K562 (cell line): ENCODE data around the gene DET1. TPM values are rescaled to one million over a fixed set of nuclear protein-coding genes. Genes with fewer than 3 reads are reported as not detected.

Source experiments
- ATAC-seq: fragments of 200-7000 bp; cut with Tn5 transposase; 3 replicates; pipeline ENCODE4 v1.9.1; 2020; ENCODE audit warnings: moderate library complexity
- BruUV-seq: library from RNA; stranded (reverse); fragments of 400-500 nt; replicated peaks from 2 replicates; lab custom pipeline; 2021; lab: Mats Ljungman, UMichigan
- CTCF ChIA-PET: fragments of 300-600 bp; formaldehyde crosslinking; extraction: SDS; loops from one replicate; lab custom pipeline; 2021; ENCODE audit warnings: low intra/inter-chr PET ratio; lab: Yijun Ruan, JAX
- POLR2A ChIA-PET: fragments of 300-600, 350-650 bp; sonication (Branson Sonifier 250); formaldehyde crosslinking; extraction: SDS; loops from one replicate; lab custom pipeline; 2021; ENCODE audit warnings: antibody characterized with exemption, inconsistent platforms; lab: Yijun Ruan, JAX
- DNase-seq, 4 experiments: peaks; one replicate each; pipeline versions ENCODE4 v3.0.0 to v3.0.0-alpha.2; 2011 to 2018; ENCODE audit warnings: low spot score in 3 of 4, mixed read lengths in 3 of 4; ENCODE audit errors: extremely low read depth in 1 of 4
- FAIRE-seq: peaks from 2 replicates; lab custom pipeline; 2011; peaks lifted over from hg19 to GRCh38; lab: Jason Lieb, UNC
- H2AFZ ChIP-seq: 2 replicates; pipeline ENCODE4 v1.6.0; 2011; ENCODE audit warnings: low read depth, low read length, control low read depth, inconsistent platforms
- H3K27ac ChIP-seq: fragments of 200-600 bp; 3 replicates; pipeline ENCODE4 v1.8.0; 2011; ENCODE audit warnings: low read depth, mild to moderate bottlenecking, control low read depth, inconsistent platforms, low read length, moderate library complexity, mixed read lengths; ENCODE audit errors: extremely low read depth
- H3K27me3 ChIP-seq, 2 experiments: fragments of 300-600 bp in 1 of 2; 2 replicates in 1 of 2; 3 replicates in 1 of 2; pipeline versions ENCODE4 v1.6.0 to v1.8.0; 2011; ENCODE audit warnings: inconsistent platforms in 2 of 2, low read length in 2 of 2, mild to moderate bottlenecking in 1 of 2, mixed read lengths in 1 of 2, moderate library complexity in 1 of 2; ENCODE audit not compliant: control insufficient read depth in 2 of 2, insufficient read depth in 2 of 2
- H3K36me3 ChIP-seq: fragments of 300-600 bp; 3 replicates; pipeline ENCODE4 v1.8.0; 2011; ENCODE audit warnings: mild to moderate bottlenecking, low read length, inconsistent platforms; ENCODE audit not compliant: control insufficient read depth, insufficient read depth
- H3K4me1 ChIP-seq, 2 experiments: fragments of 200-600 bp in 1 of 2; replicated peaks in 1 of 2; 2 replicates in 1 of 2; 3 replicates in 1 of 2; pipeline versions ENCODE4 v1.5.1 to v1.8.0; 2011; ENCODE audit warnings: inconsistent platforms in 2 of 2, low read length in 2 of 2, mild to moderate bottlenecking in 1 of 2, mixed read lengths in 1 of 2, moderate library complexity in 1 of 2; ENCODE audit not compliant: control insufficient read depth in 2 of 2, insufficient read depth in 2 of 2
- H3K4me2 ChIP-seq: 2 replicates; pipeline ENCODE4 v1.6.1; 2011; ENCODE audit warnings: low read length, control low read depth, inconsistent platforms, mixed read lengths; ENCODE audit not compliant: insufficient read depth
- H3K4me3 ChIP-seq: fragments of 200-600 bp; sonication (generic), shearing (Covaris generic); 2 replicates; pipeline ENCODE4 v1.5.1; 2016; ENCODE audit warnings: control low read depth, inconsistent platforms
- H3K79me2 ChIP-seq: fragments of 200-600 bp; 3 replicates; pipeline ENCODE4 v1.8.0; 2011; ENCODE audit warnings: low read length, inconsistent platforms; ENCODE audit not compliant: control insufficient read depth, insufficient read depth
- H3K9ac ChIP-seq, 2 experiments: 2 replicates each; pipeline versions ENCODE4 v1.6.0 to v1.6.1; 2011; ENCODE audit warnings: low read depth in 2 of 2, low read length in 2 of 2, control low read depth in 1 of 2, inconsistent platforms in 1 of 2, mild to moderate bottlenecking in 1 of 2, mixed read lengths in 1 of 2; ENCODE audit not compliant: insufficient read depth in 1 of 2
- H3K9me1 ChIP-seq: one replicate; pipeline ENCODE4 v1.6.0; 2011; ENCODE audit warnings: inconsistent platforms, mild to moderate bottlenecking, low read length, moderate library complexity; ENCODE audit not compliant: control insufficient read depth, insufficient read depth
- H3K9me3 ChIP-seq: replicated peaks from 2 replicates; pipeline ENCODE4 v1.5.1; 2011; ENCODE audit warnings: low read depth, low read length, inconsistent platforms; ENCODE audit not compliant: control insufficient read depth, insufficient read depth
- H4K20me1 ChIP-seq: replicated peaks from 2 replicates; pipeline ENCODE4 v1.6.1; 2011; ENCODE audit warnings: low read length, inconsistent platforms, mixed read lengths; ENCODE audit not compliant: control insufficient read depth, insufficient read depth
- EGR1 ChIP-seq: fragments of 450-650 bp; conservative IDR thresholded peaks from 2 replicates; pipeline ENCODE4 v1.6.1; 2017; ENCODE audit warnings: mild to moderate bottlenecking
- ELF1 ChIP-seq: fragments of 200-800 bp; sonication (Bioruptor generic); IDR thresholded peaks from 2 replicates; pipeline ENCODE4 v1.6.1; 2016; ENCODE audit warnings: missing genetic modification characterization, missing compliant biosample characterization
- FUS ChIP-seq: fragments of 200-400 bp; formaldehyde crosslinking; optimal IDR thresholded peaks from 2 replicates; pipeline ENCODE3; 2017; ENCODE audit warnings: low read depth, low read length
- GTF2E2 ChIP-seq: fragments of 200-800 bp; sonication (Bioruptor generic); IDR thresholded peaks from 2 replicates; pipeline ENCODE4 v1.6.1; 2016; ENCODE audit warnings: missing genetic modification characterization, missing compliant biosample characterization
- HNRNPH1 ChIP-seq: fragments of 200-400 bp; formaldehyde crosslinking; optimal IDR thresholded peaks from 2 replicates; pipeline ENCODE3; 2017; ENCODE audit warnings: low read depth, mild to moderate bottlenecking, low read length, moderate library complexity
- NONO ChIP-seq, 2 experiments: fragments of 200-400 bp in 1 of 2; fragments of 450-650 bp in 1 of 2; formaldehyde crosslinking in 1 of 2; IDR thresholded peaks; 2 replicates each; pipeline ENCODE4 v1.6.1; 2017; ENCODE audit warnings: low read depth in 2 of 2, mild to moderate bottlenecking in 2 of 2, moderate library complexity in 2 of 2, low read length in 1 of 2
- SETDB1 ChIP-seq: IDR thresholded peaks from one replicate; pipeline ENCODE4 v1.6.1; 2012; ENCODE audit warnings: low read length, control low read depth, inconsistent platforms
- SPI1 ChIP-seq: IDR thresholded peaks from 2 replicates; pipeline ENCODE4 v1.6.1; 2011; ENCODE audit warnings: low read depth, low read length, control low read depth, borderline replicate concordance
- ZNF146 ChIP-seq: IDR thresholded peaks from one replicate; pipeline ENCODE4 v1.6.1; 2018; ENCODE audit warnings: missing compliant biosample characterization; ENCODE audit not compliant: unreplicated experiment
- ZNF586 ChIP-seq: fragments of 450-650 bp; formaldehyde crosslinking; conservative IDR thresholded peaks from 2 replicates; pipeline ENCODE4 v1.4.0; 2020; ENCODE audit warnings: mild to moderate bottlenecking, moderate library complexity
- ZNF592 ChIP-seq: fragments of 450-650 bp; IDR thresholded peaks from 2 replicates; pipeline ENCODE4 v1.6.1; 2017; ENCODE audit warnings: antibody characterized with exemption, mild to moderate bottlenecking
- ZNF639 ChIP-seq, 2 experiments: fragments of 200-800 bp in 1 of 2; sonication (Bioruptor generic) in 1 of 2; sonication (generic) in 1 of 2; formaldehyde crosslinking in 1 of 2; IDR thresholded peaks in 1 of 2; conservative IDR thresholded peaks in 1 of 2; 2 replicates each; pipeline versions ENCODE4 v1.5.0 to v1.6.1; 2016 to 2020; ENCODE audit warnings: missing compliant biosample characterization in 1 of 2, missing genetic modification characterization in 1 of 2, missing genetic modification reagents in 1 of 2
- ZNF707 ChIP-seq: fragments of 250-450 bp; sonication (Bioruptor Pico); conservative IDR thresholded peaks from 2 replicates; pipeline ENCODE4 v1.8.0; 2022; ENCODE audit warnings: inconsistent platforms, mild to moderate bottlenecking, moderate library complexity
- WGBS: fragments of 100-300 bp; shearing (Covaris generic); methylation state at CpG from one replicate; pipeline ENCODE4 v1.1.6; 2016; ENCODE audit warnings: low coverage, mixed read lengths; ENCODE audit not compliant: insufficient coverage; ENCODE audit errors: missing lambda C conversion rate; 5-methylcytosine and 5-hydroxymethylcytosine counted together
- in situ Hi-C: fragments of 300-500 bp; cut with MboI; formaldehyde crosslinking; loops from 4 replicates; pipeline ENCODE4 v1.15.0; 2018; ENCODE audit warnings: inconsistent platforms, mixed read lengths
- intact Hi-C: fragments of 100-400 bp; cut with micrococcal nuclease; formaldehyde crosslinking; loops from 2 replicates; pipeline ENCODE4 v1.14.2; 2022
- polyA plus RNA-seq, 8 experiments: library from polyadenylated mRNA; depleted of rRNA in 4 of 8; stranded (reverse) in 5 of 8; unstranded in 3 of 8; fragments of >200 nt; fragmentation: Nextera tagmentation in 2 of 8; fragmentation: Illumina TruSeq in 1 of 8; extraction: Ambion mirVana in 2 of 8; extraction: Trizol in 1 of 8; gene quantifications; 2 replicates each; pipeline versions ENCODE4 v1.2.1 to v1.2.3, GENCODE V29; 2011 to 2014; ENCODE audit warnings: inconsistent platforms in 1 of 8, missing spikeins in 1 of 8
- total RNA-seq, 7 experiments: library from RNA; depleted of rRNA in 6 of 7; stranded (reverse); fragments of >200 nt in 6 of 7; fragmentation: Illumina TruSeq in 2 of 7; extraction: Trizol in 2 of 7; gene quantifications; 2 replicates each; pipeline versions ENCODE4 v1.2.1 to v1.2.3, GENCODE V29; 2011 to 2021; ENCODE audit warnings: low replicate concordance in 1 of 7

The DET1 gene
- total and polyA plus RNA-seq, 9 of the 15 experiments (the other 6 are each of a cell fraction or from before 2014, with no cell fraction given) = 4.2 to 8.1 (median 6.0) TPM

GRCh38 chr15:88539441-88539840 is 7.0 kb downstream of the DET1 start:
- peaks cover 20 to 54% of the 10 kb centered on the region in 2 experiments for H3K4me1 ChIP-seq
- ChIA-PET CTCF (no interaction called here), POLR2A (no interaction called here)
- H3K27ac ChIP-seq = 0 out of 3 replicates have a peak overlapping the region, but pooled peaks have one; percentile 34
- intact Hi-C loops = no loop called here
- no peaks in the 10 kb centered on the region for H4K20me1 ChIP-seq
- BruUV-seq = no TSS peak
- 0 out of 2 replicates have a peak overlapping the region, but pooled peaks have one; percentile 38 for H2AFZ ChIP-seq
- H3K79me2 ChIP-seq = peaks cover 32% of the 10 kb centered on the region; the same call in 2 of the 3 replicates
- no peak for ATAC-seq
- no peak overlapping the region for H3K9ac ChIP-seq
- in situ Hi-C loops = no loop called here
- peaks cover 8% of the 10 kb centered on the region for H3K9me3 ChIP-seq
- no peak overlapping the region for H3K4me2 ChIP-seq
- no peak overlapping the region for H3K4me3 ChIP-seq
- 75% methylated on average over 4 of the region's 4 CpGs for WGBS
- DNase-seq = no peak
- FAIRE-seq = no peak
- TF ChIP-seq ZNF707 = no peak
- TF ChIP-seq ELF1 = no peak
- no peak for TF ChIP-seq EGR1
- no peak for TF ChIP-seq SETDB1
- TF ChIP-seq GTF2E2 (tag) = no peak
- TF ChIP-seq ZNF592 = no peak
- TF ChIP-seq NONO (IDR thresholded peaks at IDR 0.05; ENCODE audit: low read depth in 2 of 2, low read length in 1 of 2) = no peak
- TF ChIP-seq ZNF586 (CRISPR knock-in tag) = no peak
- TF ChIP-seq HNRNPH1 = no peak
- TF ChIP-seq FUS = no peak
- no peak for TF ChIP-seq ZNF639 (CRISPR knock-in tag; conservative IDR thresholded peaks at IDR 0.05 in 1 of 2, IDR thresholded peaks at IDR 0.05 in 1 of 2)
- no peak for TF ChIP-seq SPI1
- TF ChIP-seq ZNF146 = no peak
- H3K36me3 ChIP-seq = no peaks in the 10 kb centered on the region
- H3K27me3 ChIP-seq = no peaks in the 10 kb centered on the region
- H3K9me1 ChIP-seq = no peaks in the 10 kb centered on the region
